Left lung (tissue), 10 donors: ENCODE measurements around the gene SUCLG1. TPM values are rescaled to one million over a fixed set of nuclear protein-coding genes. Genes with fewer than 3 reads are reported as not detected.

ENCODE experiments used
- ATAC-seq: fragments of 200-7000 bp; cut with Tn5 transposase; one replicate; pipeline ENCODE4 v1.9.1; 2020; ENCODE audit warnings: moderate library complexity
- DNase-seq, 4 donors: peaks; one replicate each; pipeline ENCODE4 v3.0.0-alpha.2; 2013 to 2020
- H3K27ac ChIP-seq, 2 donors: fragments of 200-600 bp; sonication (generic) in 1 of 2; one replicate each; pipeline versions ENCODE4 v1.5.0 to v1.8.0; 2020 to 2021
- H3K27me3 ChIP-seq, 2 donors: fragments of 200-600 bp; sonication (generic) in 1 of 2; one replicate each; pipeline versions ENCODE4 v1.5.0 to v1.8.0; 2020 to 2021
- H3K36me3 ChIP-seq, 2 donors: fragments of 200-600 bp; sonication (generic) in 1 of 2; one replicate each; pipeline versions ENCODE4 v1.5.0 to v1.8.0; 2020 to 2021
- H3K4me1 ChIP-seq, 2 donors: fragments of 200-600 bp; one replicate each; pipeline ENCODE4 v1.8.0; 2021
- H3K4me3 ChIP-seq, 2 donors: fragments of 200-600 bp; sonication (generic) in 1 of 2; one replicate each; pipeline versions ENCODE4 v1.5.0 to v1.8.0; 2020 to 2021; ENCODE audit warnings: mild to moderate bottlenecking in 1 of 2
- H3K9me3 ChIP-seq, 2 donors: fragments of 200-600 bp; sonication (generic) in 1 of 2; one replicate each; pipeline versions ENCODE4 v1.5.0 to v1.8.0; 2020 to 2021
- intact Hi-C, 2 donors: fragments of 100-400 bp; cut with DNase I; formaldehyde crosslinking; loops; one replicate each; pipeline versions ENCODE4 v1.11.2 to v1.14.2; 2022
- polyA plus RNA-seq, 6 donors: library from polyadenylated mRNA; unstranded; fragments of 120-200 nt; gene quantifications; one replicate each; pipeline ENCODE4 v1.2.1, GENCODE V29; 2013; ENCODE audit not compliant: insufficient read length in 6 of 6
- total RNA-seq, 2 donors: library from RNA; stranded (reverse); fragmentation: NEBNext Ultra II Directional; extraction: Animal tissue kit (Norgen Biotek cat#: 25700); gene quantifications; one replicate each; pipeline ENCODE4 v1.2.1, GENCODE V29; 2021
- TF ChIP-seq, protein P1 (sequence below), 2 donors: fragments of 200-600 bp; sonication (generic) in 1 of 2; IDR thresholded peaks; one replicate each; pipeline versions ENCODE4 v1.5.0 to v1.8.0; 2021; ENCODE audit warnings: antibody characterized with exemption in 2 of 2
- donor health status: DM: no; HTN: yes; CAD: no.
- donor health status: DM: no; HTN: no; CAD: no.

Gene SUCLG1
- total and polyA plus RNA-seq, 8 donors, result 62.2 to 126 (median 113) TPM

DNA sequence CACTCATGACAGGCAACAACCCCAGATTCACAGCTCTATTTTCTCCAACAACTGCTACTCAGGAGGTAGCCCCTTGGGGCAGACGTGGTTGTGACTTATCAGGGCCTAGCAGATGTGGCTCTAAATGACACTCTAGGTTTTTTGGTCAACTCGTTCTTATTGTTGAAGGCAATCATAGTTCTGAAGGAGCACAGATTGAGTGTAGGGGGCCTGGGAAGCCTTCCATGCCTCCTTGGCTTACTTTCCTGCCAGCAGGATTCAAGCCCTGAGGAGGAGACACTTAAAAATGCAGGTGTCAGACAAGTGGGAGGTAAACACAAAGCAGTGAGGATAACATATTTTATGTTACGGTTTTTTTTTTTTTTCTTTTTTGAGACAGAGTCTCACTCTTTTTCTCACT lies 23.5 kb upstream of the SUCLG1 start:
- H3K4me1 ChIP-seq, result peaks cover 0 to 5% of the 10 kb centered on the region in 2 donors
- TF ChIP-seq, protein P1, sequence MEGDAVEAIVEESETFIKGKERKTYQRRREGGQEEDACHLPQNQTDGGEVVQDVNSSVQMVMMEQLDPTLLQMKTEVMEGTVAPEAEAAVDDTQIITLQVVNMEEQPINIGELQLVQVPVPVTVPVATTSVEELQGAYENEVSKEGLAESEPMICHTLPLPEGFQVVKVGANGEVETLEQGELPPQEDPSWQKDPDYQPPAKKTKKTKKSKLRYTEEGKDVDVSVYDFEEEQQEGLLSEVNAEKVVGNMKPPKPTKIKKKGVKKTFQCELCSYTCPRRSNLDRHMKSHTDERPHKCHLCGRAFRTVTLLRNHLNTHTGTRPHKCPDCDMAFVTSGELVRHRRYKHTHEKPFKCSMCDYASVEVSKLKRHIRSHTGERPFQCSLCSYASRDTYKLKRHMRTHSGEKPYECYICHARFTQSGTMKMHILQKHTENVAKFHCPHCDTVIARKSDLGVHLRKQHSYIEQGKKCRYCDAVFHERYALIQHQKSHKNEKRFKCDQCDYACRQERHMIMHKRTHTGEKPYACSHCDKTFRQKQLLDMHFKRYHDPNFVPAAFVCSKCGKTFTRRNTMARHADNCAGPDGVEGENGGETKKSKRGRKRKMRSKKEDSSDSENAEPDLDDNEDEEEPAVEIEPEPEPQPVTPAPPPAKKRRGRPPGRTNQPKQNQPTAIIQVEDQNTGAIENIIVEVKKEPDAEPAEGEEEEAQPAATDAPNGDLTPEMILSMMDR (IDR thresholded peaks at IDR 0.05), result no peak
- H3K27ac ChIP-seq, result no peak overlapping the region
- H3K4me3 ChIP-seq, result no peak overlapping the region
- H3K27me3 ChIP-seq, result no peaks in the 10 kb centered on the region
- no peaks in the 10 kb centered on the region for H3K36me3 ChIP-seq
- DNase-seq, result no peak
- H3K9me3 ChIP-seq, result peaks cover 0 to 1% of the 10 kb centered on the region in 2 donors
- intact Hi-C loops, result no loop called here
- no peak for ATAC-seq

DNA sequence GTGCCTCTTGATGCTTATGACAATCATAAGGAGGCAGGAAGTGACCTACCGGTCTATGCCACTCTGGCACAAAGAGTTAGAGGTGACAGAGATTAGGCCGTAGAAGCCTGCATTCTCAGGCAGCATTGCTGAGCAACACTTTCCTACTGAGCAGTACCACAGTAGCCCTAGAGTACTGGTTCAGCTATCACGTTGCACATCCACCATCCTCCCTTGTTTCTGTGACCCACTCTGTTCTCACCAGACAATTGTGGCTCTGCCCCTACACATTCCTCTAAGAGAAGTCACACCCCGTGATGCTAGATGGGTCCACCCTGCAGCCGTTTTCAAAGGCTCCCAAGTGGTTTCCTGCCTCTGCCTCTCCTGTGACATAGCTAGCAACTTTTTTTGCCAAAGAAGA lies 22.6 kb upstream of the SUCLG1 start:
- H3K4me3 ChIP-seq, result no peak overlapping the region
- H3K9me3 ChIP-seq, result peaks cover 0 to 9% of the 10 kb centered on the region in 2 donors
- no peaks in the 10 kb centered on the region for H3K27me3 ChIP-seq
- H3K36me3 ChIP-seq, result no peaks in the 10 kb centered on the region
- DNase-seq (no peak), ATAC-seq (no peak)
- intact Hi-C loops, result no loop called here
- H3K27ac ChIP-seq, result no peak overlapping the region
- TF ChIP-seq, protein P1 (IDR thresholded peaks at IDR 0.05), result no peak
- peaks cover 0 to 1% of the 10 kb centered on the region in 2 donors for H3K4me1 ChIP-seq

GRCh38 chr2:84478867-84479266 lies 19.8 kb upstream of the SUCLG1 start:
- intact Hi-C loops, result no loop called here
- Histone ChIP-seq H3K27me3 (no peaks in the 10 kb centered on the region), H3K4me1 (no peaks in the 10 kb centered on the region), H3K36me3 (no peaks in the 10 kb centered on the region), H3K27ac (no peak overlapping the region), H3K9me3 (peaks cover 0 to 13% of the 10 kb centered on the region in 2 donors), H3K4me3 (no peak overlapping the region)
- ATAC-seq, result no peak
- no peak for DNase-seq
- TF ChIP-seq, protein P1 (IDR thresholded peaks at IDR 0.05), result no peak

- H3K36me3 ChIP-seq, result no peaks in the 10 kb centered on the region
- intact Hi-C loops, result no loop called here
- H3K27ac ChIP-seq, result no peak overlapping the region
- no peaks in the 10 kb centered on the region for H3K27me3 ChIP-seq
- TF ChIP-seq, protein P1 (IDR thresholded peaks at IDR 0.05), result no peak
- H3K9me3 ChIP-seq, result peaks cover 0 to 13% of the 10 kb centered on the region in 2 donors
- ATAC-seq, result no peak
- no peak for DNase-seq
- H3K4me1 ChIP-seq, result no peaks in the 10 kb centered on the region
- H3K4me3 ChIP-seq, result no peak overlapping the region
These were observed 18.8 kb upstream of the SUCLG1 start for GRCh38 chr2:84477886-84478285.

GRCh38 chr2:84474176-84474575 lies 15.1 kb upstream of the SUCLG1 start:
- Histone ChIP-seq H3K9me3 (peaks cover 0 to 23% of the 10 kb centered on the region in 2 donors), H3K4me1 (no peaks in the 10 kb centered on the region), H3K36me3 (no peaks in the 10 kb centered on the region), H3K4me3 (no peak overlapping the region), H3K27me3 (no peaks in the 10 kb centered on the region), H3K27ac (no peak overlapping the region)
- DNase-seq, result peak in 1 of 4 donors; percentile 72
- intact Hi-C loops, result no loop called here
- no peak for ATAC-seq
- TF ChIP-seq, protein P1 (IDR thresholded peaks at IDR 0.05), result no peak
